ENCODE measurements around the gene MYPOP.
"Not testable (repeated sequence)": the region's sequence is repeated elsewhere in the genome, so short reads cannot be mapped to it uniquely, and the experiment has no call there.

The MYPOP gene

DNA sequence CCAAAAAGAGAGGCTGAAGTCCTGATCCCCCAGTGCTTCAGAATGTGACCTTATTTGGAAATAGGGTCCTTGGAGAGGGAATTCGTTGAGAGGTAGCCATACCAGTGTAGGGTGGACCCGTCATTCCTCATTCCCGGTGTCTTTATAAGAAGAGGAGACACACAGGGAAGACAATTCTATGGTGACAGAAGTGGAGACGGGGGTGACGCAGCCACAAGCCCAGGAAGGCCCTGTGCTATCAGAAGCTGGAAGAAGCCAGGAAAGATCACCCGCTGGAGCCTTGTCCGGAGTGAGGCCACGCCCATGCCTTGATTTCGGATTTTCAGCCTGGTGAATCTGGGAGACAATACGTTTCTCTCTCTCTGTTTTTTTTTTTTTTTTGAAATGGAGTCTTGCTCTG, 2.6 kb upstream of the MYPOP start:
- DNase-seq, result no peak

DNA sequence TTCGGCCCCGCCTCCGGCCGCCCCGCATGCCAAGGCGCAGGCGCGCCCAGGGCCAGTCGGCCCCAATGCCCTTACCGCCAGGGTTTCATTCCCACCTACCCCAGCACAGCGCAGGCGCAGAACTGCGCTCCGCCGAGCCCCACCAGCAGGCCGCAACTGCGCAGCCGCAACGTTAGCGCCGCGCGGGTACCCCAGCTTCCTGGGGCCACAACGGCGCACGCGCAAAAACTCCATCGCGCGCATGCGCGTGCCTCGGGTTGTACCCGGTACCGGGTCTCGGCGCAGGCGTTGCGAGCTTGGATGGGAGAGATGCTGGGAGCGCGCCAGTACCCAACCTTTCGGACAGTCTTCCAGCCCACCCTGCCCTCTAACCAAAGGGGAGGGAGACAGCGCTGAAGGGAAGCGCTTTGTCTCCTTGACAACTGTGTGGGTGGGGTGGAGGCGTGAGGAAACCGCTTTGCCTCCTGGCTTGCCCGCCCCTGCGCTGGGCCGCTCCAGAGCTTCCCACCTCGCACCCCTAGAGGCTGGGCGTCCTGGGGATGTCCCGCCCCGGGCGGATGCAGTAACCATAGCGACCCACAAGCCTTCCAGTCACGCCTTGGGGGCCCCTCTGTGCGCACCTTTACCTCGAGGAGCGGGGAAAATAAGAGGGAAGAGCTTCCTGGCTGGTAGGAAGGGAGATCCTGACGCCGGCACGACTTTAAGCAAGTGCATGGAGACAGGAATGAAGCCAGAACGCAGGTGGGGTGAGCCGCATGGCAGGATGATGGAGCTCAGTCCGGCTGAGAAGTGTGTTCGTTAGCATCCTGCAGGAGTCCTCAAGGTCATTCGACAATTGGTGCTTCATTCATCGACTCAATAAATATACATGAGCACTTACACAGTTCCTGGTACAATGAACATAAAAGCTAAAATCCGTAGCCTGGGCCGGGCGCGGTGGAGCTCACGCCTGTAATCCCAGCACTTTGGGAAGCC, 525 bp upstream of the MYPOP start:
- DNase-seq, result peak; percentile 99

DNA sequence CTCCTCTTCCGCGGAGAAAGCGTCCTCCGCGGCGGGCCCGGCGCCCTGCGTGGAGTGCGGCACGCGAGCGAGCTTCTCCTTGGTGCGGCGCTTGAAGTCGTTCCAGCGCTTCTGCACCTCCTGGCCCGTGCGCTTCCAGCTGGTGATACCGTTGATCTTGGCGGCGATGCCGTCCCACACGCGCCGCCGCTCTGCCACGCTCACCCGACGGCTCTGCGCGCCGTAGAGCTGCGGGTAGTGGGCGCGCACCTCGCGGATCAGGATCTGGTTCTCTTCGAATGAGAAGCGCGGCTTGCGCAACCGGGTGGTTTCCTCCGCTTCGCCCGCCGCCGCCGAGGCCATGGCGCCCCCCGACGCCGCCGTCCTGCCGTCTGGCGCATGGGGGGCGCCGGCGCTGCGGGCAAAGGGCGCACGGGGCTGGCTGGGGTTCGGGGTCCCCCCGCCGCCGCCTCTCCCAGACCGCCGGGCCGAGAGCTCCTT, 941 bp downstream of the MYPOP start:
- DNase-seq, result peak in 1 of 2 donors; percentile 29

DNA sequence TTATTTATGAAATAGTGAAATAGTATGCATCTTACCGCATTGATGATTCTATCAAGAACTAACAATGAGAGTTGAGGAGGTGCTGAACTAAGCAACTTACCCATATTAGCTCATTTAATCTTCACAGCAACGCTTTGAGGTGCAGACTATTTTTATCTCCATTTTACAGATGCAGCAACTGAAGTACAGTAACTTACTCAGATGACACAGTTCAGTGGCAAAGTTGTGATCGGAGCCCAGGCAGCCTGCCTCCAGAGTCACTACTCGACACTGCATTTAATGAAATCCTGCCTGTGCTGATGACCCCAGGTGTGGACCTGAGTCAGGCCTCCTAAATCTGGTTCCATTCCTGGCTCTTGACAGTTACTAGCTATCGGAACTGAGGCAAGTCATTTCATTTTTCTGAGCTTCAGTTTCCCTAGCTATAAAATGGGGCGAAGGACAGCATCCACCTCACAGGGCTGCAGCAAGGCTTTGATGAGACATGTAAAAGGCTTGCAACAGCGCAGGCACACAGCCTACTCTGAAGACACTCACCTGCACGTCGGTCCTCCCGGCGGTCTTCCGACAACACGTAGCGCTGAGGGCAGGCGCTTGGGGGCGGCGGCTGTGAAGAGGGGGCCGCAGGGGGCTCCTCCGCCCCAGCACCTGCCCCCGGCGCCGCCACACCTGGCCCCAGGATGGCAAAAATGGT, 1.5 kb downstream of the MYPOP start:
- no peak for DNase-seq

DNA sequence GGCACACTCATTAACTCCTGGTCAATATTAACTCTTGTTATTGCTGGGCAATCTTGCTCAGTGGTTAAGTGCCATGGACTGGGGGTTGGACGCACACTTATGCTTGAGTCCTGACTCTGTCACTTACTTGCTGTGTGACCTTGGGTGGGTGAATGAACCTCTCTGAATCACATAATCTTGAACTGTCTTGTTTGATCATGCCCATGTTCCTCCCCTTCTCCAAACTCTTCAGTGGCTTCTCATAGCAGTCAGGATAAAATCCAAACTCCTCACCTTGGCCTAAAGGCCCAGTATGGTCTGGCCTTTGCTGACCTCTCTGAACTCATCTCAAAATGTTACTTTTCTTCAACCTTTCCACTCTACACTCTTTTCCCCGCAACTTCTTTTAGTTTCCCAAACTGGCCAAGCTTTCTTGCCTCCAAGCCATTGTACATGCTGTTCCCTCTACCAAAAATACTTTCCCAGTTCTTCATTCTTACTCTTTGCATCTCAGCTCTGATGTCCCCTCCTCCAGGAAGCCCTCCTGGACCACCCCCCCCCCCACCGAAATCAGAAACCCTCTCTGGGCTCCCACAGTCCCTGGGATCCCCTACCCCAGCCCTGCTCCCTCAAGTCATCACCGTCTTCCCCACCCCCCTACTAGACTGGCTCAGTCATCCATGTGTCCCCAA, 2.4 kb downstream of the MYPOP start:
- DNase-seq, result no peak

DNA sequence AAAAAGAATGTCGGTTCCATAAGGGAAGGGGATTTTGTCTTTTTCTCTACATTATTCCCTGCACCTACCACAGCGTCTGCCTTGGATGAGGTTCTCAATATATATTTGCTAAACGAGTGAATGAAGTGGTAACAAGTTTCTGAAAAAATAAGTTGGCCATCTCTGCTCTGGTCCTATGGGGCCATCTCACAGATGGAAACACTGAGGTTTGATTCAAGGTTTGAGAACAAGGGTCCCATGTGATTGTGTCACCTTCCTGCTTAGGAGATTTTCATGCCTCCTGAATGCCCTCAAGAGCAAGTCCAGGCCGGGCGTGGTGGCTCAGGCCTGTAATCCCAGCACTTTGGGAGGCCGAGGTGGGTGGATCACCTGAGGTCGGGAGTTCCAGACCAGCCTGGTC, 3.2 kb downstream of the MYPOP start:
- DNase-seq, result no peak

DNA sequence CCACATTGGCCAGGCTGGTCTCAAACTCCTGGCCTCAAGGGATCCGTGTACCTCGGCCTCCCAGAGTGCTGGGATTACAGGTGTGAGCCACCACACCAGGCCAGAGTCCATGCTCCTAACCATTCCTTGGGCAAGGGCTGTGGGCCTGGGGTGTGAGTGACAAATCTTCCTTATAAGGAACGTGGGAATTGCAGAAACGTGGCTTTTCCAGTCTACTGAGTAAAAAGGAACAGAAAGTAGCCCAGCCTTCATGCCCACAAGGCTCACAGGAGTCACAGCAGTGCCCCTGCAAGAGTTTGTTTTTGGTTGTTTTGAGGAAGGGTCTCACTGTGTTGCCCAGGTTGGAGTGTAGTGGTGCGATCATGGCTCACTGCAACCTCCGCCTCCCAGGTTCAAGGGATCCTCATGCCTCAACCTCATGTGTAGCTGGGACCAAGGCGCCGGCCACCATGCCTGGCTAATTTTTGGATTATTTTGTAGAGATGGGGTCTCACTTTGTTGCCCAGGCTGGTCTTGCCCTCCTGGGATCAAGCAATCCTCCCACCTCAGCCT, 5.1 kb downstream of the MYPOP start:
- no peak for DNase-seq

DNA sequence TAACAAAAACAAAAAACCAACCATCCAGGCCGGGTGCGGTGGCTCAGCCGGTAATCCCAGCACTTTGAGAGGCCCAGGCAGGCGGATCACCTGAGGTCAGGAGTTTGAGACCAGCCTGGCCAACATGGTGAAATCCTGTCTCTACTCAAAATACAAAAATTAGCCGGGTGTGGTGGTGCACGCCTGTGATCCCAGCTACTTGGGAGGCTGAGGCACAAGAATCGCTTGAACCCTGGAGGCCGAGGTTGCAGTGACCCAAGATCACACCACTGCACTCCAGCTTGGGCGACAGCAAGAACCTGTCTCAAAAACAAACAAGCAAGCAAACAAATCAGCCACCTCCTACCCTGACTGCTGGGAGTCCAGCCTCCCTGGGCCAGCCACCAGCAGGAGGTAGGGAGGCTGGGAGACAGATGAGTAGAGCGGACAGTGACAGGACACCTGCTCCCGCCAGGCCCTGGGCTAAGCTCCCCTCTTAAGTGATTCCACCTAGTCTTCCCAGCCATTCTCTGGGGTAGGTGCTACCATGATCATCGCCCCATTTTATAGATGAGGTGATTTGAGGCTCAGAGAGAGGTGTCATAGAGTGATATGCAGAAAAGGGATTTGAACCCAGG, 6.3 kb downstream of the MYPOP start:
- DNase-seq, result not testable (repeated sequence)

DNA sequence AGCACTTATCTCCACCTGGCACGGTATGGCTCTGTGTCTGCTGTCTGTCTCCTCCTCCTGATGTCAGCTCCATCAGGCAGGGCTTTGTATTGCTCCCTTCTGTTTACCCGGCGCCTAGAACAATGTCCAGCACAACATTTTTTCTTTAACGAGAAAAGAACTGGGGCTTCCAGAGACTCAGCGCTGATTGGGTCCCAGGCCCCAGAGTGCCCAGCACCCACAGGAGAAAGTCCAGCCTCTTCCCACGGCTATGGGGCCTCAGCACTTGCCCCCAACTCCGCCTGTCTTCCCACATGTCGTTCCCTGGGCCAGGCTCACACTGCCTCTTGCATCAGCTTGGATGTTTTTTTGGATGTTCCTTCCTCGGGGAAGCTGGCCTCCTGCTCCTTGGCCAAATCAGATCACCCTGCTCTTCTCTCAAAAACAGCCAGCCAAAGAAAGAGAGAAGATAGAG, 6.9 kb downstream of the MYPOP start:
- DNase-seq, result no peak

DNA sequence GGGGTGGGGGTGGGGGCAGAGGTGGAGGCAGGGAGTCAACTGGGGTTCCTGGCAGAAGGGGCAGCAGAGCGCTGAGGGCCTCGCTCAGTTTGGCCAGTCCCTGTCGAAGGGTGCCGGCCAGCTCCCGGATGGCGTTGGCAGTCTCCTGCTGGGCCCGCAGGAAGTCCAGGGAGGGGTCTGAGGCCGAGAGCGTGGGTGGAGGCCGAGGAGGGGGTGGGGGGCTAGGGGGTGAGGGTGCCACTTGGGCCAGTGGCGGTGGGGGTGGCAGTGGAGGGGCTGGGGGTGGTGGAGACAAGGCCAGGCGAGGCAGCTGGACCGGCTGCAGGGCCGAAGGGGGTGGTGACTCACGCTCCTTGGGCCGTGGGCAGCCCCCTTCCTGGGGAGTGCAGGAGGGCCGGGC, 11.5 kb downstream of the MYPOP start:
- no peak for DNase-seq

DNA sequence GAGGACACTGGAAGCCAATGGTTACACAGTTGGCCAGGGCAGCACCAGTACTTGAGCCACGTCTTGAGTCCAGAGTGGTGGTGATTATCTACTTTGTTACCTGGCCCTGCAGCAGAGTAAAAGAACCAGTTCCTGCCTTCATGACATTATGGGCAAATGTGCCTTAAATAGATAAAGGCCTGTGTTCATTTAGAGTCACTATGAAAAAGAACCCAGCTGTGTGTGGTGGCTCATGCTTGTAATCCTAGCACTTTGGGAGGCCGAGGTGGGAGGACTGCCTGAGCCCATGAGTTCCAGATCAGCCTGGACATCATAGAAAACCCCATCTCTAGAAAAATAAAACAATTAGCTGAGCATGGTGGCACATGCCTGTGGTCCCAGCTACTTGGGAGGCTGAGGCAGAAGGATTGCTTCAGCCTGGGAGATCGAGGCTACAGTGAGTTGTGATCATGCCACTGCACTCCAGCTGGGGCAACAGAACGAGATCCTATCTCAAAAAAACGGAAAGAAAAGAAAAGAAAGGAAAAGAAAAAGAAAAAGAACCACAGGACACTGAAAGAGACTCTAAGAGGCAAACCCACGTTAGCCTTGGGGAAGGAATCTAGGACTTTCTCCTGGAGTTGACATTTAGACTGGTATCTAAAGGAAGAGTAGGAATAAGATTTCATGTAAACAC, 13.1 kb downstream of the MYPOP start:
- no peak for DNase-seq

DNA sequence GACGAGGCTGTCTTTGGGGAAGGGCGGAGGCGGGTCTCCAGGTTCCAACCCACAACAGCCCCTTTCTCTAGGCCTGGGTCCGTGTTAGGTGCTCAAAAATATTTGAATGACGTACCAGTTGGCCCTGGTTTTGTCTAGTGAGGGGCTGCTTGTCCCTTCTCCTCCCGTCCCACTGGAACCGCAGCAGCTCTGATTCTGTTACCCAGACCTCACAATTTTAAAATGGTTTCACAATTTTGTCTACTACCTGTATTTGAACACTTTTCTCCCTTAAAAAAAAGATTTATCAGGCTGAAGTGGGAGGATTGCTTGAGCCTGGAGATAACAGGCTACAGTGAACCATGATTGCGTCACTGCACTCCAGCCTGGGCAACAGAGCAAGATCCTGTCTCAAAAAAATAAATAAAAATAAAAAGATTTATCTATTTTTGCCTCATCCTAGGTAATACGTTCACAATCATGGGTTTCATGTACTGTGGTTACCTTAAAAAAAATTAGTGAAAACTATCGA, 15.2 kb downstream of the MYPOP start:
- no peak for DNase-seq

DNA sequence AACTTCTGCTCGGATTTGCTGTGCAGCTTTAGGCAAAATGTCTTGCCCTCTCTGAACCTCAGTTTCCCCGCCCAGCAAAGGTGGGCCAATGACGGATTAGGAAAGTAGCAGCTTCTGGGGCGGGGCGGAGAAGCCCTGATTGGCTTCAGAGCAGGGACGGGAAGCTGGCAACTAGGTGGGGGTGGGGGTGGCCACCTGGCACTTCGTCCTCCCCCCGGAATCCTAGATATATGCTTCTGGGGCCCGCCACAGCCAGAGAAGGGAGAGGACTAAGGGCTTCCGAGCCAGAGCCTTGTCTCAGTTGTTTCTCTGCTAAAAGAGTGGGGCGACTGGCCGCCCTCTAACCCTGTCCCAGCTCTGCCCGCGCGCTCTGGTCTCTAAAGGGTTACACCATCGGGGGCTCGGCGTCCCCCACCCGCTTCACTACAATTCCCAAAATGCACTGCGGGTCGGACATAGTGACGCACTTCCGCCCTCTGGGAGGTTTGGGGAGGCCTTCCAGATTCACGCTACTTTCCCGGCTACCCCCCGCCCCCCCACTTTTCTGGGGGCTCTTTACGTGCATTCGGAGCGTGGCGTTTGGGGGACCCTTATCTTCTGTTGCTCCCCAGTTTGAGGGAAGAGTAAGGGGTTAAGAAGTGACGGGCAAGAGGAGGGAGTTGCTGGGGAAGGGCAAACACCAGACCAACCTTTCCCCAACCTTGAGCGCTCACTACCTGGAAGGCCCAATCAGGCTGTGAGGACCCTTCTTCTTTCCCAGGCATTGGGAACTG, 15.8 kb downstream of the MYPOP start:
- peak; percentile 77 to 82 for DNase-seq

DNA sequence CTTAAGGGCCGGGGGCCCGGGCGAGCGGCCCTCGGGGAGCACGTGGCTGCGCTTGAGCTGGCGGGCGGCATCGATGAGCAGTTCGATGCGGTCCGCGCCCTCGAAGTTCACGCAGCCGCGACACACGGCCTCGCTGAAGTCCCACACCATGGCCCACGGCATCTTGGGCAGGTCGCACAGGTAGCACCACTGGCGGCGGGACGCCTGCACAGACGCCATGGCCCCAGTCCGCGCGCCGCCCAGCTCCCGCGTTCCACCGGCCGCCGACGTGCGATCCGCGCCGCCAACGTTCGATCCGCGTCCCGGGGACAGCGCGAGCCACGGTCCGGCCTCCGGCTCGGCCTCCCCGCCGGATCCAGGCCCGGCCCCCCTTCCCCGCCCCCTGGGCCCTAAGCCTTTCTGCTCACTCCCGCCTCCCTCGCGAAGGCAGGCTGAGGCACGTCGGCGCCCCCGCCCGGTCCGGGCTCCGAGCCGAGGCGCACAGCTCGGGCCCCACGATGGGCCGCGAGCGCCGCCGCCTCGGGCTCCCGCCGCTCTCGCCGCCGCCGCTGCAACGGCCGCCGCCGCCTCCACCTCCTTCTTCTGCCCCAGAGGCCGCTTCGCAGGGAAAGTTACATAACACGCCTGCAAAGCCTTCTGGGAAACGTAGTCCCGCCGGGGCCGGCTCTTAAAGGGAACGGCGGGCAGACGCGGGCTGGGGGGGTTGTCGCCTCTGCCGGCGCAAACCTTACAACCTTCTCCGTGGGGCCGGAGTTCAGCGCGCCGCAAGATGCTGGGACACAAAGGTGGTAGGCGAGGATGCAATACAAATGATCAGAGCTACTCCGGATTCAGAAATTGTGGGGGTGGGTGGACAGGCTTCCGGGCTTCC, 16.6 kb downstream of the MYPOP start, which contains the start of gene IRF2BP1:
IRF2BP1 (minus strand) TSS at position 586 of the 871 bp plus-strand sequence; CDS start at position 219, 367 bp downstream.
- peak; percentile 78 for DNase-seq

DNA sequence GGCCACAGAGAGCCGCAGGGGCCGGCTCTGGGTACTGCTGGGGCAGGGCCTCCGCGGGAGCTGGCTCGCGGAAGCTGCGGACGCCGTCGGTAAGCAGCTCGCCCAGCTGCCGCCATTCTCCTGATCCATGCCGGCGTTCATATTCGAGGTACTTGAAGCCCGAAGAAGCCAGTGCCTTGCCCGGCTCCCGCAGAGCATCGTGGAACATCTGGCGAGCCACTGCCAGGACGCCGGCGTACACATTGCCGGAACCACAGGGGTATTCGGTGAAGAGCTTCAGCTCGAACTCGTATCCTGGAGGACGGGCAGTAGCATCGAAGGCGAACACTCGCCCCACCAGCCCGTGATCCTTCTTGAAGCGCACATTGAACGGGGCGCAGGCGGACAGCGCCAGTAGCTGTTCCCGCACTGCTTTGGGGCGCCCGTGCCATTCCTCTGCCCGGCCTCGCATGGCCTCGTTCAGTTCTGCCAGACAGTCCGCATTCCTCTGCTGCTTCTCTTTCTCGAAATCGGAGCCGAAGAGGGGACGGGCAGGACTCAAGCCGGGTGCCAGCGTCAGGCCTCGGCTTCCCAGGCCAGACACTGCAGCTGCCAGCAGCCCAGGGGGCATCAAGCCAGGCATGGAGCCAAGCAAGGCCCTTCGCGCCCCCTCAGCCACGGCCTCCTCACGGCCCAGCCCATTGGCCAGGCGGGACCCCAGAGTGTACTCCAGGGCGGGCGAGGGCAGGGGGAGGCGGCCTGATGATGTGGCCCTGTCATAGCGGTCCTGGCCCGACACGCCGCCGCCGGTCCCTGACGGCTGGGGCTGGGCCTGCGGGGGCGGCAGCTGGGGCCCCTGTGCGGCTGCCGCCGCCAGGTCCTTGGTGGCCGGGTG, 17.5 kb downstream of the MYPOP start:
- no peak for DNase-seq

DNA sequence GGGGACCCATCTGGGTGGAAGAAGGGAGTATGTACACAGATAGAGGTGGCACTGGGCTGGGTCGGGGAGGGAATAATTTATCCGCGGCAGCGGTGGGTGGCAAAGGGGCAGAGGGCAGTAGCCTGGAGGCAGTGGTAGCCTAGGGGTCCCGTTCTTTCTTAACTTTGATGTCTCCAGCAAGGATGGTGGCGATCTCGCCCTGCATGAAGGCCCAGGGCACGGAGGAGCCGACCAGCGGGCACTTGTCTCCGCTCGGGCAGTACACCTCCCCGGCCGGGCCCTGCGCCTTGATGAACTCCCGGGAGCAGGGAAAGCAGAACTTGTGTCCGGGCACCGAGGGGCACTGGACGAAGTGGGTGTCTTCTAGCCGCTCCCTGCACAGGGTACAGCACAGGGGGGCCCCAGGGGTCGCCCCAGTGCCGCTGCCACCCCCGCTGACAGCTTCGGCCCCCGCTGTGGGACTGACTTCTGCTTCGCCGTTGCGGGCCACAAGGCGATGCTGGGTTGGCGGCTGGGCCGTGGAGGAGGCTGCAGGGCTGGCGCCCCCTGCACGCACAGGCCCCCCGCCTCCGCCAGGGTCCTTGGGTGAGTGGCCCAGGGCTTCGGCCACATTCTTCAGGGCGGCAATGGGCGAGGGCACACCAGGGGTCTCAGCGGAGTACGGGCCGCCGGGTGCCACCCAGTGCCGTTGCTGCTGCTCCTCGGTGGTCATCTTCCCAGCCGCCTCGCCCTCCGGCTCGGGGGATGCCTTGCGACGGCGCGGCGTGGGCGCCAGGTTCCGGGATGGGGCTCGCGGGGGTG, 18.3 kb downstream of the MYPOP start:
- DNase-seq, result no peak

DNA sequence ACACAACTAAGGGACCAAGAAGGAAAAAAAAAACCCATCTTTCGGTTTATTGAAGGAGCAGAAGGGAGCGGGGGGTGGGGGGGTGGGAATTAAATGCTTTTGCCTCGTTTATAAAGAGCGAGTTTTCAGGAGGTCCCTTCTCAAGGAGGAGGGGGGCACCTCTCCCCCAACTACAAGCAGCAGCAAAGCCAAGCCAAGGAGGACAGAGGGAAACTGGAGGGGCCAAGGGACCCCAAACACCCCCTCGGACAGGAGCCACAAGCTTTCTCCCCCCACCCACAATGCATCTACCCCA, 18.9 kb downstream of the MYPOP start:
- no peak for DNase-seq
